ENCODE results near the gene AADAC.

DNA sequence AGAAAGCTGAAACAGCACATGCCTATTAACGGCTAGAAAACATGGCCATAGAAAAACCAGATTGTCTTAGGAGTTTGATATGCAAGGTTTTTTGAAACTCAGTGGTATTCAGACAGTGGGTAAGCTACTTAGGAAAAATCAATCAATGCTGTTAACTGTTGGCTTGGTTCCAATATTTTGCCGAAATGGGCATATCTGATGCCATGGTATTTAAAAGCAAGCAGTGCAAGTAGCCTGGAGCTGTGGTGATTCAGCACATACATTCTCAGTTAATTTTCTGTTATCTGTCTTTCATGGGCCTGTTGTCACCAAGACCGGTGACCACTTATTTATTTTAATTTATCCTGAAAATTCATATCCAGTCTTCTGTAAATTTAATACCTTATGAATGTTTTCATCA lies 42.2 kb downstream of the AADAC start:
- no peak for TF ChIP-seq EZH2 (IDR thresholded peaks at IDR 0.05; ENCODE audit: borderline replicate concordance, low read depth, low read length, severe bottlenecking)
- TF ChIP-seq, protein P1, sequence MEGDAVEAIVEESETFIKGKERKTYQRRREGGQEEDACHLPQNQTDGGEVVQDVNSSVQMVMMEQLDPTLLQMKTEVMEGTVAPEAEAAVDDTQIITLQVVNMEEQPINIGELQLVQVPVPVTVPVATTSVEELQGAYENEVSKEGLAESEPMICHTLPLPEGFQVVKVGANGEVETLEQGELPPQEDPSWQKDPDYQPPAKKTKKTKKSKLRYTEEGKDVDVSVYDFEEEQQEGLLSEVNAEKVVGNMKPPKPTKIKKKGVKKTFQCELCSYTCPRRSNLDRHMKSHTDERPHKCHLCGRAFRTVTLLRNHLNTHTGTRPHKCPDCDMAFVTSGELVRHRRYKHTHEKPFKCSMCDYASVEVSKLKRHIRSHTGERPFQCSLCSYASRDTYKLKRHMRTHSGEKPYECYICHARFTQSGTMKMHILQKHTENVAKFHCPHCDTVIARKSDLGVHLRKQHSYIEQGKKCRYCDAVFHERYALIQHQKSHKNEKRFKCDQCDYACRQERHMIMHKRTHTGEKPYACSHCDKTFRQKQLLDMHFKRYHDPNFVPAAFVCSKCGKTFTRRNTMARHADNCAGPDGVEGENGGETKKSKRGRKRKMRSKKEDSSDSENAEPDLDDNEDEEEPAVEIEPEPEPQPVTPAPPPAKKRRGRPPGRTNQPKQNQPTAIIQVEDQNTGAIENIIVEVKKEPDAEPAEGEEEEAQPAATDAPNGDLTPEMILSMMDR (IDR thresholded peaks at IDR 0.05; ENCODE audit: borderline replicate concordance, extremely low read depth, low read length, poor library complexity, severe bottlenecking), result no peak

All from DND-41 (cell line).